Adrenal gland (tissue), 5 donors: ENCODE measurements around the gene PRICKLE4.

Experiments
- POLR2A ChIP-seq, 2 donors: fragments of 450-650 bp; IDR thresholded peaks; one replicate each; pipeline ENCODE4 v1.6.1; 2017; ENCODE audit warnings: antibody characterized with exemption in 2 of 2, mild to moderate bottlenecking in 2 of 2, moderate library complexity in 1 of 2
- TF ChIP-seq, protein P1 (sequence below), 6 experiments: fragments of 450-650 bp in 4 of 6; fragments of 200-600 bp in 2 of 6; sonication (generic) in 1 of 6; IDR thresholded peaks; 1 replicate in 5 of 6; 2 replicates in 1 of 6; pipeline versions ENCODE4 v1.5.1 to v1.8.0; 2016 to 2021; ENCODE audit warnings: antibody characterized with exemption in 6 of 6, mild to moderate bottlenecking in 2 of 6, moderate library complexity in 1 of 6
- donor health status: DM: no; HTN: no; CAD: no.

DNA sequence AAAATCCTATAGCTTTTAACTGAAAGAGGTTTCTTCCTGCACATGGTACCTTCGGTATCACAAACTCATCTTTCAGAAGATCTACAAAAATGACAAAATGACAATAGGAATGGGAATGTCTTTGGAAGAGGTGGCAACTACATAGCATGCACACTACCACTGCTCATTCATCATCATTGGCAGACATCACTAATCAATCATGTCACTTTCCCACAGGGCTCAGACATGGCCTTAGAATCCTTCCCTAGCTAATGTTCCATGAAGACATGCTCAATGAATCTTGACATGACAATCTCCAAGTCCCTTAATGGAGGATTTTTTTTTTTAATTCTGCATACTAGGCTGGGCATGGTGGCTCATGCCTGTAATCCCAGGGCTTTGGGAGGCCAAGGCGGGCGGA lies 30.2 kb upstream of the PRICKLE4 start:
- TF ChIP-seq POLR2A (IDR thresholded peaks at IDR 0.05) = no peak
- TF ChIP-seq, protein P1, sequence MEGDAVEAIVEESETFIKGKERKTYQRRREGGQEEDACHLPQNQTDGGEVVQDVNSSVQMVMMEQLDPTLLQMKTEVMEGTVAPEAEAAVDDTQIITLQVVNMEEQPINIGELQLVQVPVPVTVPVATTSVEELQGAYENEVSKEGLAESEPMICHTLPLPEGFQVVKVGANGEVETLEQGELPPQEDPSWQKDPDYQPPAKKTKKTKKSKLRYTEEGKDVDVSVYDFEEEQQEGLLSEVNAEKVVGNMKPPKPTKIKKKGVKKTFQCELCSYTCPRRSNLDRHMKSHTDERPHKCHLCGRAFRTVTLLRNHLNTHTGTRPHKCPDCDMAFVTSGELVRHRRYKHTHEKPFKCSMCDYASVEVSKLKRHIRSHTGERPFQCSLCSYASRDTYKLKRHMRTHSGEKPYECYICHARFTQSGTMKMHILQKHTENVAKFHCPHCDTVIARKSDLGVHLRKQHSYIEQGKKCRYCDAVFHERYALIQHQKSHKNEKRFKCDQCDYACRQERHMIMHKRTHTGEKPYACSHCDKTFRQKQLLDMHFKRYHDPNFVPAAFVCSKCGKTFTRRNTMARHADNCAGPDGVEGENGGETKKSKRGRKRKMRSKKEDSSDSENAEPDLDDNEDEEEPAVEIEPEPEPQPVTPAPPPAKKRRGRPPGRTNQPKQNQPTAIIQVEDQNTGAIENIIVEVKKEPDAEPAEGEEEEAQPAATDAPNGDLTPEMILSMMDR (IDR thresholded peaks at IDR 0.05) = no peak
